A172 (cell line): ENCODE measurements around the gene PLXNA1. TPM values are rescaled to one million over a fixed set of nuclear protein-coding genes. Genes with fewer than 3 reads are reported as not detected.

Source experiments
- total RNA-seq: library from RNA; depleted of rRNA; stranded (reverse); fragments of >200 nt; shearing (Covaris generic); gene quantifications from 2 replicates; pipeline ENCODE4 v1.2.3, GENCODE V29; 2014; rRNA removed

Gene PLXNA1
- total RNA-seq, 1 experiment from 2014 or later: 51.3 TPM

Other genes starting within 250 kb of the PLXNA1 start
- not detected in 2 replicates for gene PRR23E, start 210.0 kb downstream of the PLXNA1 start, total RNA-seq